Heart right ventricle (tissue), 16 donors: Measurements from ENCODE around the gene MYO5C. TPM values are rescaled to one million over a fixed set of nuclear protein-coding genes. Genes with fewer than 3 reads are reported as not detected.

Experiments used
- ATAC-seq, 8 donors: fragments of 200-7000 bp; cut with Tn5 transposase; one replicate each; pipeline ENCODE4 v1.9.1; 2020; ENCODE audit warnings: mild to moderate bottlenecking in 8 of 8, moderate library complexity in 8 of 8, moderate number of reproducible peaks in 1 of 8
- DNase-seq, 2 donors: peaks; one replicate each; pipeline ENCODE4 v3.0.0-alpha.2; 2020
- H3K27ac ChIP-seq, 10 donors: fragments of 200-600 bp; sonication (generic) in 2 of 10; one replicate each; pipeline versions ENCODE4 v1.5.0 to v1.8.0; 2020 to 2022; ENCODE audit warnings: mild to moderate bottlenecking in 3 of 10
- H3K27me3 ChIP-seq, 7 donors: fragments of 200-600 bp; one replicate each; pipeline ENCODE4 v1.8.0; 2021 to 2022; ENCODE audit warnings: mild to moderate bottlenecking in 2 of 7
- H3K36me3 ChIP-seq, 9 donors: fragments of 200-600 bp; sonication (generic) in 1 of 9; one replicate each; pipeline versions ENCODE4 v1.5.0 to v1.8.0; 2020 to 2022; ENCODE audit warnings: mild to moderate bottlenecking in 2 of 9
- H3K4me1 ChIP-seq, 9 donors: fragments of 200-600 bp; sonication (generic) in 1 of 9; one replicate each; pipeline versions ENCODE4 v1.5.0 to v1.8.0; 2020 to 2022; ENCODE audit warnings: mild to moderate bottlenecking in 4 of 9
- H3K4me3 ChIP-seq, 10 donors: fragments of 200-600 bp; sonication (generic) in 2 of 10; one replicate each; pipeline versions ENCODE4 v1.5.0 to v1.8.0; 2020 to 2022; ENCODE audit warnings: mild to moderate bottlenecking in 7 of 10, moderate library complexity in 2 of 10
- H3K9me3 ChIP-seq, 11 donors: fragments of 200-600 bp in 10 of 11; sonication (generic) in 2 of 11; one replicate each; pipeline versions ENCODE4 v1.5.0 to v1.8.0; 2013 to 2022; ENCODE audit warnings: mild to moderate bottlenecking in 2 of 11, control low read depth in 1 of 11, moderate library complexity in 1 of 11
- CTCF ChIP-seq, 9 donors: fragments of 200-600 bp; sonication (generic) in 2 of 9; IDR thresholded peaks; one replicate each; pipeline versions ENCODE4 v1.5.0 to v1.8.0; 2021 to 2022; ENCODE audit warnings: antibody characterized with exemption in 9 of 9, mild to moderate bottlenecking in 5 of 9, moderate library complexity in 1 of 9
- WGBS, 2 donors: extraction: QIAGEN DNeasy Blood & Tissue Kit; methylation state at CpG; one replicate each; pipeline ENCODE4 v1.1.7; 2013; ENCODE audit warnings: inconsistent platforms in 1 of 2; 5-methylcytosine and 5-hydroxymethylcytosine counted together
- intact Hi-C, 10 donors: fragments of 100-400 bp; cut with DNase I; formaldehyde crosslinking; loops; one replicate each; pipeline versions ENCODE4 v1.11.1 to v1.14.2; 2022
- polyA plus RNA-seq, 2 donors: library from polyadenylated mRNA; stranded (reverse); fragments of 200-250 nt; gene quantifications; one replicate each; pipeline ENCODE4 v1.2.3, GENCODE V29; 2013
- total RNA-seq, 10 donors: library from RNA; stranded (reverse); fragmentation: NEBNext Ultra II Directional in 3 of 10; extraction: Animal tissue kit (Norgen Biotek cat#: 25700) in 3 of 10; gene quantifications; one replicate each; pipeline versions ENCODE4 v1.2.1 to v1.2.4, GENCODE V29; 2021 to 2023
- donor health status: Arrhythmogenic right ventricular cardiomyopathy.
- donor health status: ischemic (EF 13 %, LVEDD 7.1; RV severe dilation, severe dysfunction).
- donor health status: healthy with polysubstance abuse.
- donor health status: DM: no; HTN: yes; CAD: no.
- donor health status: DM: no; HTN: no; CAD: no.
- donor health status: ischemic (EF 25% LVEDD 6.9; RV normal size, moderate dysfunction).
- donor health status: ischemic (EF 25% LVEDD 5.7; RV mildly dilated, moderate dysfunction).
- donor health status: healthy.
- donor health status: DM: yes; HTN: yes; CAD: no.
- donor health status: Ischemic cardiomyopathy.
- donor health status: ischemic (EF 35%, LVEDD 5.7; RV mildly dilated, moderate dysfunction).
- donor health status: nonischemic (EF 11% LVEDD 7.7; RV severe dilation, severe dysfunction).
- donor health status: DM: yes; HTN: yes; CAD: no.
- donor health status: PGD.
- donor health status: ischemic (EF 29% LVEDD 5.4; RV normal size, mild dysfunction).
- donor health status: nonischemic (EF 23%, LVEDD 6.1; RV moderate dilation, normal function).

The MYO5C gene
- total and polyA plus RNA-seq, 12 donors: 0.75 to 3.5 (median 2.1) TPM

GRCh38 chr15:52340093-52340492, 44.5 kb upstream of the MYO5C start:
- no peak for ATAC-seq
- Histone ChIP-seq H3K9me3 (no peaks in the 10 kb centered on the region), H3K36me3 (peaks cover 0 to 78% (median 0%) of the 10 kb centered on the region in 9 donors), H3K4me3 (no peak overlapping the region), H3K4me1 (peaks cover 0 to 22% (median 4%) of the 10 kb centered on the region in 9 donors), H3K27ac (no peak overlapping the region), H3K27me3 (no peaks in the 10 kb centered on the region)
- no peak for TF ChIP-seq CTCF (IDR thresholded peaks at IDR 0.05)
- no peak for DNase-seq
- 90 to 91% methylated on average over 16 of the region's 16 CpGs for WGBS, 2 donors
- intact Hi-C loops: loop anchor here in 1 of 10 donors (10.0 kb wide), 1 partner anchor 185 kb away; the partner anchor contains the start of gene MYO5A

GRCh38 chr15:52338891-52339290, 43.3 kb upstream of the MYO5C start:
- H3K27ac ChIP-seq: no peak overlapping the region
- no peak for TF ChIP-seq CTCF (IDR thresholded peaks at IDR 0.05)
- intact Hi-C loops: loop anchor here in 7 of 10 donors (5.0 to 10.0 kb wide), 8 partner anchors 74 to 396 kb away; partner anchors contain the start of genes ARPP19 (in 2 of the 7) and MYO5A (in 1 of the 7)
- peaks cover 0 to 15% (median 4%) of the 10 kb centered on the region in 9 donors for H3K4me1 ChIP-seq
- 98 to 100% methylated on average over 1 of the region's 1 CpG for WGBS, 2 donors
- no peak overlapping the region for H3K4me3 ChIP-seq
- DNase-seq: no peak
- no peaks in the 10 kb centered on the region for H3K9me3 ChIP-seq
- no peaks in the 10 kb centered on the region for H3K27me3 ChIP-seq
- peaks cover 0 to 81% (median 0%) of the 10 kb centered on the region in 9 donors for H3K36me3 ChIP-seq
- no peak for ATAC-seq

- peak overlapping the region in 3 of 10 donors; percentile 7 to 59 (median 57) for H3K27ac ChIP-seq
- no peak overlapping the region for H3K4me3 ChIP-seq
- no peaks in the 10 kb centered on the region for H3K9me3 ChIP-seq
- no peaks in the 10 kb centered on the region for H3K27me3 ChIP-seq
- TF ChIP-seq CTCF (IDR thresholded peaks at IDR 0.05): no peak
- DNase-seq (no peak), ATAC-seq (peak in 4 of 8 donors; percentile 63 to 68 (median 66))
- WGBS, 2 donors: 78 to 86% methylated on average over 3 of the region's 3 CpGs
- intact Hi-C loops: loop anchor here in 7 of 10 donors (5.0 to 10.0 kb wide), 8 partner anchors 73 to 397 kb away; partner anchors contain the start of genes ARPP19 (in 2 of the 7) and MYO5A (in 1 of the 7)
- peaks cover 0 to 15% (median 4%) of the 10 kb centered on the region in 9 donors for H3K4me1 ChIP-seq
- H3K36me3 ChIP-seq: peaks cover 0 to 77% (median 0%) of the 10 kb centered on the region in 9 donors
Observed at GRCh38 chr15:52338058-52338457, 42.5 kb upstream of the MYO5C start.

- no peaks in the 10 kb centered on the region for H3K27me3 ChIP-seq
- H3K27ac ChIP-seq: peak overlapping the region in 8 of 10 donors; percentile 7 to 59 (median 43)
- ATAC-seq: peak in 6 of 8 donors; percentile 22 to 71 (median 58)
- H3K9me3 ChIP-seq: no peaks in the 10 kb centered on the region
- H3K4me3 ChIP-seq: no peak overlapping the region
- TF ChIP-seq CTCF (IDR thresholded peaks at IDR 0.05): no peak
- H3K4me1 ChIP-seq: peaks cover 0 to 15% (median 4%) of the 10 kb centered on the region in 9 donors
- peaks cover 0 to 71% (median 0%) of the 10 kb centered on the region in 9 donors for H3K36me3 ChIP-seq
- intact Hi-C loops: loop anchor here in 7 of 10 donors (5.0 to 10.0 kb wide), 8 partner anchors 73 to 397 kb away; partner anchors contain the start of genes ARPP19 (in 2 of the 7) and MYO5A (in 1 of the 7)
- no peak for DNase-seq
- 56 to 66% methylated on average over 5 of the region's 5 CpGs for WGBS, 2 donors
Observed at GRCh38 chr15:52337198-52337853, 41.7 kb upstream of the MYO5C start.
